SK-N-MC (cell line): Measurements from ENCODE around the gene ZNF484.
"Not testable (repeated sequence)": the region's sequence is repeated elsewhere in the genome, so short reads cannot be mapped to it uniquely, and the experiment has no call there.

ENCODE experiments used
- EZH2 ChIP-seq: fragments of 200-600 bp; sonication (generic); IDR thresholded peaks from one replicate; pipeline ENCODE4 v1.6.1; 2017; ENCODE audit warnings: antibody characterized with exemption
- FOXP2 ChIP-seq: optimal IDR thresholded peaks from 2 replicates; pipeline ENCODE3; 2011; ENCODE audit warnings: mild to moderate bottlenecking, moderate library complexity; ENCODE audit not compliant: insufficient read depth; ENCODE audit errors: extremely low read length, control extremely low read depth
- POLR2AphosphoS5 ChIP-seq: IDR thresholded peaks from 2 replicates; pipeline ENCODE4 v1.6.1; 2012; ENCODE audit warnings: mild to moderate bottlenecking, low read depth, low read length, borderline replicate concordance

DNA sequence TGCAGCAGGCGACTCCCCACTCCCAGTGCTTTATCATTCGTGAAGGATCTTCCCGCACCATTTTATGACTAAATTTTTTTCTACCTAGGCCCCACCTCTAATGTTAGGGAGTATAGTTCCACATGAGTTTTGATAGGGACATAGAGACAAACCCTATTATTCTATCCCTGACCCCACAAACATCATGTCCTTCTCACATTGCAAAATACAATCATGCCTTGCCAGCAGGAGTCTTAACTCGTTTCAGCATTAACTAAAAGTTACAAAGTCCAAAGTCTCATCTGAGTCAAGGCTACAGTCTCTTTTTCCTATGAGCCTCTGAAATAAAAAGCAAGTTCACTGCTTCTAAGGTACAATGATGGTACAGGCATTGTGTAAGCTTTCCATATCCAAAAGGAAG, 14.4 kb upstream of the ZNF484 start:
- TF ChIP-seq POLR2AphosphoS5, EZH2, FOXP2: not testable (repeated sequence)
